ENCODE results near the gene MORN5. TPM values are rescaled to one million over a fixed set of nuclear protein-coding genes. Genes with fewer than 3 reads are reported as not detected.
A peak's percentile ranks its signal among the peaks of the same experiment; 100 is the strongest.

Gene MORN5
- total RNA-seq, 1 donor from 2014 or later = 2.1 TPM

- DNase-seq (ENCODE audit: extremely low spot score, unreplicated experiment) = peak; percentile 88
- Mint-ChIP-seq H3K4me1 (ENCODE audit: unreplicated experiment) (peaks cover 12% of the 10 kb centered on the region), H3K4me3 (peak overlapping the region; percentile 80), H3K9me3 (no peaks in the 10 kb centered on the region), H3K36me3 (peaks cover 3% of the 10 kb centered on the region), H3K27ac (no peak overlapping the region), H3K27me3 (peaks cover 86% of the 10 kb centered on the region)
- peak; percentile 38 for TF ChIP-seq CTCF (conservative IDR thresholded peaks at IDR 0.05)
Observed at GRCh38 chr9:122213589-122214413, 54.1 kb downstream of the MORN5 start.

- DNase-seq (ENCODE audit: extremely low spot score, unreplicated experiment) = no peak
- no peak overlapping the region for H3K27ac Mint-ChIP-seq
- no peaks in the 10 kb centered on the region for H3K9me3 Mint-ChIP-seq
- peak overlapping the region; percentile 80 for H3K4me3 Mint-ChIP-seq
- H3K36me3 Mint-ChIP-seq = peaks cover 3% of the 10 kb centered on the region
- peaks cover 88% of the 10 kb centered on the region for H3K27me3 Mint-ChIP-seq
- TF ChIP-seq CTCF (conservative IDR thresholded peaks at IDR 0.05) = no peak
- peaks cover 19% of the 10 kb centered on the region for H3K4me1 Mint-ChIP-seq (ENCODE audit: unreplicated experiment)
Observed at GRCh38 chr9:122214507-122214906, 54.8 kb downstream of the MORN5 start.

GRCh38 chr9:122215663-122216062, 56.0 kb downstream of the MORN5 start:
- H3K27me3 Mint-ChIP-seq = peaks cover 92% of the 10 kb centered on the region
- peaks cover 3% of the 10 kb centered on the region for H3K36me3 Mint-ChIP-seq
- no peak overlapping the region for H3K27ac Mint-ChIP-seq
- peaks cover 27% of the 10 kb centered on the region for H3K4me1 Mint-ChIP-seq (ENCODE audit: unreplicated experiment)
- peak overlapping the region; percentile 29 for H3K4me3 Mint-ChIP-seq
- no peak for DNase-seq (ENCODE audit: extremely low spot score, unreplicated experiment)
- TF ChIP-seq CTCF (conservative IDR thresholded peaks at IDR 0.05) = no peak
- no peaks in the 10 kb centered on the region for H3K9me3 Mint-ChIP-seq

- peaks cover 91% of the 10 kb centered on the region for H3K27me3 Mint-ChIP-seq
- no peak overlapping the region for H3K27ac Mint-ChIP-seq
- H3K9me3 Mint-ChIP-seq = no peaks in the 10 kb centered on the region
- no peak for TF ChIP-seq CTCF (conservative IDR thresholded peaks at IDR 0.05)
- H3K4me3 Mint-ChIP-seq = peak overlapping the region; percentile 29
- peaks cover 27% of the 10 kb centered on the region for H3K4me1 Mint-ChIP-seq (ENCODE audit: unreplicated experiment)
- no peak for DNase-seq (ENCODE audit: extremely low spot score, unreplicated experiment)
- peaks cover 3% of the 10 kb centered on the region for H3K36me3 Mint-ChIP-seq
Observed at GRCh38 chr9:122216138-122216797, 56.6 kb downstream of the MORN5 start.

GRCh38 chr9:122216798-122217418, 57.2 kb downstream of the MORN5 start:
- peaks cover 3% of the 10 kb centered on the region for H3K36me3 Mint-ChIP-seq
- DNase-seq (ENCODE audit: extremely low spot score, unreplicated experiment) = no peak
- no peak for TF ChIP-seq CTCF (conservative IDR thresholded peaks at IDR 0.05)
- peaks cover 91% of the 10 kb centered on the region for H3K27me3 Mint-ChIP-seq
- H3K27ac Mint-ChIP-seq = no peak overlapping the region
- no peaks in the 10 kb centered on the region for H3K9me3 Mint-ChIP-seq
- peaks cover 29% of the 10 kb centered on the region for H3K4me1 Mint-ChIP-seq (ENCODE audit: unreplicated experiment)
- no peak overlapping the region for H3K4me3 Mint-ChIP-seq

All from type B pancreatic cell (in vitro differentiated cells).